Measurements from ENCODE around the gene UBP1. TPM values are rescaled to one million over a fixed set of nuclear protein-coding genes. Genes with fewer than 3 reads are reported as not detected.

UBP1 gene
- total RNA-seq, 6 donors from 2014 or later, result 60.2 to 81.4 (median 65.8) TPM

GRCh38 chr3:33373082-33373437, 67.1 kb downstream of the UBP1 start:
- TF ChIP-seq EP300 (IDR thresholded peaks at IDR 0.05), result no peak
- WGBS, 2 donors, result 52 to 53% methylated on average over 6 of the region's 6 CpGs
- no peak for ATAC-seq (ENCODE audit: low FRiP score in 2 of 2)
- Histone ChIP-seq H3K4me1 (peaks cover 0 to 6% (median 0%) of the 10 kb centered on the region in 4 donors), H3K27ac (no peak overlapping the region), H3K9me3 (no peaks in the 10 kb centered on the region), H3K4me3 (no peak overlapping the region), H3K36me3 (no peaks in the 10 kb centered on the region), H3K27me3 (no peaks in the 10 kb centered on the region)
- no peak for DNase-seq

GRCh38 chr3:33372218-33373081, 67.8 kb downstream of the UBP1 start:
- ATAC-seq (ENCODE audit: low FRiP score in 2 of 2) (peak; percentile 64 to 84), DNase-seq (no peak)
- TF ChIP-seq, protein P1, sequence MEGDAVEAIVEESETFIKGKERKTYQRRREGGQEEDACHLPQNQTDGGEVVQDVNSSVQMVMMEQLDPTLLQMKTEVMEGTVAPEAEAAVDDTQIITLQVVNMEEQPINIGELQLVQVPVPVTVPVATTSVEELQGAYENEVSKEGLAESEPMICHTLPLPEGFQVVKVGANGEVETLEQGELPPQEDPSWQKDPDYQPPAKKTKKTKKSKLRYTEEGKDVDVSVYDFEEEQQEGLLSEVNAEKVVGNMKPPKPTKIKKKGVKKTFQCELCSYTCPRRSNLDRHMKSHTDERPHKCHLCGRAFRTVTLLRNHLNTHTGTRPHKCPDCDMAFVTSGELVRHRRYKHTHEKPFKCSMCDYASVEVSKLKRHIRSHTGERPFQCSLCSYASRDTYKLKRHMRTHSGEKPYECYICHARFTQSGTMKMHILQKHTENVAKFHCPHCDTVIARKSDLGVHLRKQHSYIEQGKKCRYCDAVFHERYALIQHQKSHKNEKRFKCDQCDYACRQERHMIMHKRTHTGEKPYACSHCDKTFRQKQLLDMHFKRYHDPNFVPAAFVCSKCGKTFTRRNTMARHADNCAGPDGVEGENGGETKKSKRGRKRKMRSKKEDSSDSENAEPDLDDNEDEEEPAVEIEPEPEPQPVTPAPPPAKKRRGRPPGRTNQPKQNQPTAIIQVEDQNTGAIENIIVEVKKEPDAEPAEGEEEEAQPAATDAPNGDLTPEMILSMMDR (IDR thresholded peaks at IDR 0.05), result peak; percentile 69 to 88 (median 83)
- no peak for TF ChIP-seq POLR2A (IDR thresholded peaks at IDR 0.05)
- no peaks in the 10 kb centered on the region for H3K36me3 ChIP-seq
- no peak overlapping the region for H3K4me3 ChIP-seq
- H3K27me3 ChIP-seq, result no peaks in the 10 kb centered on the region
- no peak overlapping the region for H3K27ac ChIP-seq
- no peaks in the 10 kb centered on the region for H3K9me3 ChIP-seq
- peaks cover 0 to 6% (median 0%) of the 10 kb centered on the region in 4 donors for H3K4me1 ChIP-seq
- 54 to 57% methylated on average over 14 of the region's 14 CpGs for WGBS, 2 donors

DNA sequence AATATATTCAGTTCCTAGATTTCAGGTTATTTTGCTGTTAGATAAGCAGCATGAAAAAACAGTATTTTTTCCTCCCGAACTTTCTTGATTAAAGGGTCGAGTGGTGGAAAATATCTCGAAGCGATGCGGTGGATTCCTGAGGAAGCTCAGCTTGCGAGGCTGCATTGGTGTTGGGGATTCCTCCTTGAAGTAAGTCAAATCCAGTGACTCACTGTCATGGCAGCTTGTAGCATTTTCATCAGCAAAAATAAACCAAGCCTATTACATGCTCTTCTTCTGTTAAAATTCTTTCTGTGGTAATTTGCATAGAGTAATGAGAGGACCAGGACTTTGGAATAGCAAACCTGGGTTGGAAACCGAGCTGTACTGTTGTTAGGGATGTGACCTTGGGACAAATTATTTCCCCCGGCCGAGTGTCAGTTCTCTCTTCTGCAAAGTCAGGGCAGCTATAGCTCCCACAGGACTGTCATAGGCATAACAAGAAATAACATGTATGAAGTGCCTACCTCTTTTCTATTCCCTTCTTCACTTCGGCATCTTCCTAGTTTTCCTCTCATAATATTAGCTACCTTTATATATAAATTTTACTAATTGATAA, 75.6 kb downstream of the UBP1 start:
- WGBS, 2 donors, result 87 to 94% methylated on average over 10 of the region's 10 CpGs
- H3K27ac ChIP-seq, result no peak overlapping the region
- H3K4me3 ChIP-seq, result no peak overlapping the region
- no peaks in the 10 kb centered on the region for H3K9me3 ChIP-seq
- ATAC-seq (ENCODE audit: low FRiP score in 2 of 2) (no peak), DNase-seq (no peak)
- no peaks in the 10 kb centered on the region for H3K36me3 ChIP-seq
- TF ChIP-seq POLR2AphosphoS5 (IDR thresholded peaks at IDR 0.05) (no peak), POLR2A (IDR thresholded peaks at IDR 0.05) (no peak), EP300 (IDR thresholded peaks at IDR 0.05) (no peak)
- TF ChIP-seq, protein P1 (IDR thresholded peaks at IDR 0.05), result no peak
- peaks cover 0 to 8% (median 2%) of the 10 kb centered on the region in 4 donors for H3K4me1 ChIP-seq
- H3K27me3 ChIP-seq, result no peaks in the 10 kb centered on the region

- DNase-seq, result no peak
- no peaks in the 10 kb centered on the region for H3K27me3 ChIP-seq
- no peak overlapping the region for H3K27ac ChIP-seq
- no peak overlapping the region for H3K4me3 ChIP-seq
- no peak for ATAC-seq (ENCODE audit: low FRiP score in 2 of 2)
- H3K4me1 ChIP-seq, result peaks cover 0 to 8% (median 2%) of the 10 kb centered on the region in 4 donors
- no peaks in the 10 kb centered on the region for H3K9me3 ChIP-seq
- TF ChIP-seq POLR2AphosphoS5 (IDR thresholded peaks at IDR 0.05) (no peak), POLR2A (IDR thresholded peaks at IDR 0.05) (no peak), EP300 (IDR thresholded peaks at IDR 0.05) (no peak)
- TF ChIP-seq, protein P1 (IDR thresholded peaks at IDR 0.05), result no peak
- H3K36me3 ChIP-seq, result no peaks in the 10 kb centered on the region
These were observed 76.1 kb downstream of the UBP1 start for GRCh38 chr3:33364060-33364459.

- Histone ChIP-seq H3K9me3 (no peaks in the 10 kb centered on the region), H3K36me3 (no peaks in the 10 kb centered on the region), H3K4me3 (no peak overlapping the region), H3K27ac (no peak overlapping the region), H3K4me1 (peaks cover 0 to 8% (median 2%) of the 10 kb centered on the region in 4 donors), H3K27me3 (no peaks in the 10 kb centered on the region)
- no peak for TF ChIP-seq EP300 (IDR thresholded peaks at IDR 0.05)
- TF ChIP-seq POLR2A (IDR thresholded peaks at IDR 0.05), result no peak
- TF ChIP-seq, protein P1 (IDR thresholded peaks at IDR 0.05), result no peak
- TF ChIP-seq POLR2AphosphoS5 (IDR thresholded peaks at IDR 0.05), result no peak
- DNase-seq (no peak), ATAC-seq (ENCODE audit: low FRiP score in 2 of 2) (no peak)
- WGBS, 2 donors, result 85 to 93% methylated on average over 2 to 3 of the region's 3 CpGs
These were observed 76.9 kb downstream of the UBP1 start for GRCh38 chr3:33363113-33363800.

Data from upper lobe of left lung (tissue), 6 donors.